Smooth muscle cell (in vitro differentiated cells): ENCODE measurements around the gene GRK5. TPM values are rescaled to one million over a fixed set of nuclear protein-coding genes. Genes with fewer than 3 reads are reported as not detected.

Experiments
- DNase-seq: peaks from one replicate; lab custom pipeline; 2025; ENCODE audit not compliant: unreplicated experiment; lab: John Stamatoyannopoulos, UW
- H2AFZ ChIP-seq: fragments of 200-600 bp; sonication (generic); 2 replicates; pipeline ENCODE4 v1.6.0; 2016; ENCODE audit warnings: antibody characterized with exemption, low read depth, mild to moderate bottlenecking
- H3F3A ChIP-seq: fragments of 200-600 bp; sonication (generic); 2 replicates; pipeline ENCODE4 v1.6.0; 2017; ENCODE audit warnings: antibody characterized with exemption, low read depth
- H3K27ac ChIP-seq: fragments of 200-600 bp; sonication (generic); 2 replicates; pipeline ENCODE4 v1.5.1; 2016; ENCODE audit warnings: low read depth, mild to moderate bottlenecking
- H3K27me3 ChIP-seq: fragments of 200-600 bp; sonication (generic); 2 replicates; pipeline ENCODE4 v1.6.1; 2016; ENCODE audit warnings: low read depth, mild to moderate bottlenecking
- H3K36me3 ChIP-seq: fragments of 200-600 bp; sonication (generic); 2 replicates; pipeline ENCODE4 v1.5.1; 2016; ENCODE audit warnings: low read depth
- H3K4me1 ChIP-seq: fragments of 200-600 bp; sonication (generic); 2 replicates; pipeline ENCODE4 v1.5.1; 2016; ENCODE audit warnings: low read depth
- H3K4me2 ChIP-seq: fragments of 200-600 bp; sonication (generic); 2 replicates; pipeline ENCODE4 v1.6.0; 2016; ENCODE audit warnings: mild to moderate bottlenecking
- H3K4me3 ChIP-seq: fragments of 200-600 bp; sonication (generic); 2 replicates; pipeline ENCODE4 v1.5.1; 2016; ENCODE audit warnings: mild to moderate bottlenecking
- H3K79me2 ChIP-seq: fragments of 200-600 bp; sonication (generic); 2 replicates; pipeline ENCODE4 v1.6.0; 2016; ENCODE audit warnings: low read depth, mild to moderate bottlenecking
- H3K9ac ChIP-seq: fragments of 200-600 bp; sonication (generic); 2 replicates; pipeline ENCODE4 v1.6.0; 2016; ENCODE audit warnings: low read depth
- H3K9me3 ChIP-seq: fragments of 200-600 bp; sonication (generic); replicated peaks from 2 replicates; pipeline ENCODE4 v1.5.1; 2016; ENCODE audit warnings: low read depth
- H4K20me1 ChIP-seq: fragments of 200-600 bp; sonication (generic); 2 replicates; pipeline ENCODE4 v1.6.0; 2016; ENCODE audit warnings: low read depth
- WGBS: methylation state at CpG from one replicate; pipeline ENCODE4 v1.1.7; 2016; ENCODE audit warnings: low lambda C conversion rate; 5-methylcytosine and 5-hydroxymethylcytosine counted together
- polyA plus RNA-seq: library from polyadenylated mRNA; unstranded; fragments of >200 nt; fragmentation: Nextera tagmentation; extraction: Ambion mirVana; gene quantifications from 2 replicates; pipeline ENCODE4 v1.2.1, GENCODE V29; 2016
- total RNA-seq: library from RNA; depleted of rRNA; stranded (reverse); fragments of >200 nt; gene quantifications from 2 replicates; pipeline ENCODE4 v1.2.3, GENCODE V29; 2014
- TF ChIP-seq, protein P1 (sequence below): fragments of 200-600 bp; sonication (generic); IDR thresholded peaks from 2 replicates; pipeline ENCODE4 v1.5.1; 2017; ENCODE audit warnings: borderline replicate concordance, mild to moderate bottlenecking, antibody characterized with exemption; ENCODE audit not compliant: insufficient read depth, poor library complexity, severe bottlenecking

GRK5 gene
- total and polyA plus RNA-seq, 2 experiments from 2014 or later: 4.4 to 5.2 TPM

DNA sequence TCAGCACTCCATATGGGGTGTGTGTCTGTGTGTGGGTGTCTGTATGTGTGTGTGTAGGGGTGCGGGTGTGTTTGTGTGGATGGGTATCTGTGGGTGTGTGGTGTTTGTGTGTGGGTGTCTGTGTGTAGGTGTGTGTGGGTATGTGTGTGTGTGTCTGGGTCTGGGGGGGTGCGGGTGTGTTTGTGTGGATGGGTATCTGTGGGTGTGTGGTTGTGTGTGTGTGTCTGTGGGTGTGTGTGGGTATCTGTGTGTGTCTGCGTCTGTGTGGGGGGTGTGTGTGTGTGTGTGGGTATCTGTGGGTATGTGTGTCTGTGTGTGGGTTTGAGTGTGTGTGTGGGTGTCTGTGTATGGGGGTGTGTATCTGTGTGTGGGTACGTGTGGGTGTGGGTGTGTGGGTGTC lies 186.5 kb downstream of the GRK5 start:
- Histone ChIP-seq H3K9ac (no peak overlapping the region), H3F3A (no peaks in the 10 kb centered on the region), H3K27ac (no peak overlapping the region), H4K20me1 (no peaks in the 10 kb centered on the region), H2AFZ (no peak overlapping the region), H3K9me3 (no peaks in the 10 kb centered on the region), H3K4me3 (no peak overlapping the region), H3K79me2 (no peaks in the 10 kb centered on the region), H3K36me3 (no peaks in the 10 kb centered on the region), H3K4me1 (no peaks in the 10 kb centered on the region), H3K27me3 (no peaks in the 10 kb centered on the region), H3K4me2 (no peak overlapping the region)
- WGBS: 91% methylated on average over 4 of the region's 4 CpGs
- TF ChIP-seq, protein P1, sequence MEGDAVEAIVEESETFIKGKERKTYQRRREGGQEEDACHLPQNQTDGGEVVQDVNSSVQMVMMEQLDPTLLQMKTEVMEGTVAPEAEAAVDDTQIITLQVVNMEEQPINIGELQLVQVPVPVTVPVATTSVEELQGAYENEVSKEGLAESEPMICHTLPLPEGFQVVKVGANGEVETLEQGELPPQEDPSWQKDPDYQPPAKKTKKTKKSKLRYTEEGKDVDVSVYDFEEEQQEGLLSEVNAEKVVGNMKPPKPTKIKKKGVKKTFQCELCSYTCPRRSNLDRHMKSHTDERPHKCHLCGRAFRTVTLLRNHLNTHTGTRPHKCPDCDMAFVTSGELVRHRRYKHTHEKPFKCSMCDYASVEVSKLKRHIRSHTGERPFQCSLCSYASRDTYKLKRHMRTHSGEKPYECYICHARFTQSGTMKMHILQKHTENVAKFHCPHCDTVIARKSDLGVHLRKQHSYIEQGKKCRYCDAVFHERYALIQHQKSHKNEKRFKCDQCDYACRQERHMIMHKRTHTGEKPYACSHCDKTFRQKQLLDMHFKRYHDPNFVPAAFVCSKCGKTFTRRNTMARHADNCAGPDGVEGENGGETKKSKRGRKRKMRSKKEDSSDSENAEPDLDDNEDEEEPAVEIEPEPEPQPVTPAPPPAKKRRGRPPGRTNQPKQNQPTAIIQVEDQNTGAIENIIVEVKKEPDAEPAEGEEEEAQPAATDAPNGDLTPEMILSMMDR: no peak
- DNase-seq: no peak

DNA sequence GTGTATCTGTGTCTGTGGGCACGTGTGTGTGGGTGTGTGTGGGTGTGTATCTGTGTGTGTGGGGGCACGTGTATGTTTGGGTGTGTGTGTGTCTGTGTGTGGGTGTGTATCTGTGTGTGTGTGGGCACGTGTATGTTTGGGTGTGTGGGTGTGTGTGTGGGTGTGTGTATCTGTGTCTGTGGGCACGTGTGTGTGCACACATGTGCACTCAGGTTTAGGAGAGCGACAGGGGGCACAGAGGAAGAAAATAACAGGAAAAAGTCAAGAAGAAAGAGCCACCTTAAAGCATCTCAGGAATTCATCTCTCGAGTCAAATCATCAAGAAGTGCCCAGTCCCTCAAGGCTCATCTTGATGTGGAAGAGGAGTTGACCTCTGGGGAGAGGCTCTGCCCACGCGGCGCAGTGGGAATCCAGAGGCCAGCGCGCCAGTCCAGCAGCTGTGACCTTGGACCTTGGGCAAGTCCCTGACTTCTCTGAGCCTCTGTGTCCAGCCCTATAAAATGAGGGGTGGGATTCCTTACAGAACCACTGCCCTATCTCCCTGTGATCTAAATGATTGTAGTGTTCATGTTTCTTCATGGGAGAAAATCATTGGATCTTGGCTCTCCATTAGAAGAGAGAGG lies 187.4 kb downstream of the GRK5 start:
- WGBS: 94% methylated on average over 9 of the region's 11 CpGs
- no peak overlapping the region for H3K9ac ChIP-seq
- no peaks in the 10 kb centered on the region for H4K20me1 ChIP-seq
- no peaks in the 10 kb centered on the region for H3K79me2 ChIP-seq
- no peaks in the 10 kb centered on the region for H3F3A ChIP-seq
- no peak overlapping the region for H3K4me2 ChIP-seq
- no peaks in the 10 kb centered on the region for H3K9me3 ChIP-seq
- no peak overlapping the region for H2AFZ ChIP-seq
- TF ChIP-seq, protein P1: no peak
- no peaks in the 10 kb centered on the region for H3K4me1 ChIP-seq
- no peak overlapping the region for H3K27ac ChIP-seq
- no peaks in the 10 kb centered on the region for H3K27me3 ChIP-seq
- no peaks in the 10 kb centered on the region for H3K36me3 ChIP-seq
- no peak overlapping the region for H3K4me3 ChIP-seq
- no peak for DNase-seq

DNA sequence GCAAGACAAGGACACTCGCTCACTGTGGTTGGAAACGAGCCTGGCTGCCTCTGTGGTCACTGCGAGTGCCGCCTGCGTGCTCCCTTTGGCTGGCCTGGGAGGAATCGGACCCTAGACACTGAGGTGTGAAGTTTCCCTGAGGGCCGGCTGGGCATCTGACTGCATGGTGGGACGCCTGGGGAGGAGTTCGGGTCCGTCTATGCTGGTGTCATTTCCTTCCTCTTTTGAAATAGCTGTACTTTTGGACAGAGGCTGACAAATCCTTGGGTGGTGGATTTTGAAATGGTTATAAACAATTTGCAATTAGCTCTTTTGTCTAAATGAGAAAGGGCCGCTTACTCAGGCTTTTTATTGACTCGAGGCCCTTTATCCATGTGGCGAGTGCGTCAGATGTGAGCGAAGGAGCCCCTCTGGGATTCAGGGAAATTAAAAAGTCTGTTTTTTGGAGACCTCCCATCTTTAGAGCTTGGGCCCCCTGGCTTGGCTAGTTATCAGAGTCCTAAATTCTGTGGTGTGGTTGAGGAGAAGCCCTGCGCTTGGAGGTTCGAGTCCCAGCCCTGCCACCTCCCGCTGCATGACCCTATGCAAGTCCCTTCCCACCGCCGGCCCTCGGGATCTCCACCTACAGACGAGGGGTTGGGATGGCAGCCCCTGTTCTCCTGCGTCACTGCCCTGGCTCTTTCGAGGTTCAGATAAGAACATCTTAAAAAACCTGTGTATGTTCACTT lies 188.1 kb downstream of the GRK5 start:
- DNase-seq: no peak
- H3K79me2 ChIP-seq: no peaks in the 10 kb centered on the region
- H3K27ac ChIP-seq: no peak overlapping the region
- no peaks in the 10 kb centered on the region for H4K20me1 ChIP-seq
- no peak overlapping the region for H3K4me3 ChIP-seq
- no peaks in the 10 kb centered on the region for H3F3A ChIP-seq
- TF ChIP-seq, protein P1: no peak
- no peak overlapping the region for H3K4me2 ChIP-seq
- H3K27me3 ChIP-seq: no peaks in the 10 kb centered on the region
- no peak overlapping the region for H2AFZ ChIP-seq
- H3K36me3 ChIP-seq: no peaks in the 10 kb centered on the region
- H3K9me3 ChIP-seq: no peaks in the 10 kb centered on the region
- no peak overlapping the region for H3K9ac ChIP-seq
- 82% methylated on average over 24 of the region's 24 CpGs for WGBS
- no peaks in the 10 kb centered on the region for H3K4me1 ChIP-seq
